ENCODE results near the gene ITGA5. TPM values are rescaled to one million over a fixed set of nuclear protein-coding genes. Genes with fewer than 3 reads are reported as not detected.

Gene ITGA5
- total and polyA plus RNA-seq, 9 of the 15 experiments (the other 6 are each of a cell fraction or from before 2014, with no cell fraction given) = 9.1 to 82.1 (median 47.4) TPM

- TF ChIP-seq CTCFL (IDR thresholded peaks at IDR 0.05; ENCODE audit: borderline replicate concordance, insufficient read depth, low read depth, low read length, poor library complexity, severe bottlenecking) (peak; percentile 76), VEZF1 (CRISPR knock-in tag; IDR thresholded peaks at IDR 0.05) (no peak), PRPF4 (IDR thresholded peaks at IDR 0.05; ENCODE audit: insufficient read depth, low read depth, low read length, poor library complexity, severe bottlenecking) (no peak), E2F6 (IDR thresholded peaks at IDR 0.05; ENCODE audit: borderline replicate concordance in 1 of 2, extremely low read depth in 1 of 2, insufficient read depth in 1 of 2, insufficient read length in 1 of 2, low read depth in 1 of 2, low read length in 1 of 2, poor library complexity in 1 of 2, severe bottlenecking in 1 of 2) (no peak), ARID3B (CRISPR knock-in tag; IDR thresholded peaks at IDR 0.05; ENCODE audit: borderline replicate concordance) (no peak), ETS2 (tag; IDR thresholded peaks at IDR 0.05; ENCODE audit: borderline replicate concordance, poor library complexity, severe bottlenecking) (no peak)
Measured at GRCh38 chr12:54404061-54405004, 14.7 kb downstream of the ITGA5 start (continued).
